Measurements from ENCODE around the gene MEGF11. TPM values are rescaled to one million over a fixed set of nuclear protein-coding genes. Genes with fewer than 3 reads are reported as not detected.

Gene MEGF11
- total RNA-seq, 4 donors from 2014 or later: 0.20 TPM; not detected in 3

GRCh38 chr15:66234798-66235197 is 18.8 kb downstream of the MEGF11 start:
- Histone ChIP-seq H3K9me3 (no peaks in the 10 kb centered on the region), H3K4me3 (replicated peaks in 1 of 3) (no peak overlapping the region), H3K36me3 (no peaks in the 10 kb centered on the region), H3K4me1 (no peaks in the 10 kb centered on the region), H3K27me3 (no peaks in the 10 kb centered on the region), H3K27ac (no peak overlapping the region)
- 74 to 81% methylated on average over 9 of the region's 9 CpGs for WGBS, 2 donors
- no peak for DNase-seq
- intact Hi-C loops (cut with DNase I): no loop called here
- no peak for TF ChIP-seq POLR2A (IDR thresholded peaks at IDR 0.05)
- no peak for TF ChIP-seq CTCF (IDR thresholded peaks at IDR 0.05)

GRCh38 chr15:66233487-66234415 is 19.8 kb downstream of the MEGF11 start:
- Histone ChIP-seq H3K4me1 (no peaks in the 10 kb centered on the region), H3K27me3 (no peaks in the 10 kb centered on the region), H3K4me3 (replicated peaks in 1 of 3) (no peak overlapping the region), H3K9me3 (no peaks in the 10 kb centered on the region), H3K36me3 (no peaks in the 10 kb centered on the region), H3K27ac (no peak overlapping the region)
- no peak for DNase-seq
- intact Hi-C loops (cut with DNase I): no loop called here
- 87 to 88% methylated on average over 10 to 14 of the region's 14 CpGs for whole genome bisulfite sequencing, 2 donors
- no peak for TF ChIP-seq CTCF (IDR thresholded peaks at IDR 0.05)
- TF ChIP-seq POLR2A (IDR thresholded peaks at IDR 0.05): no peak

- no peak for TF ChIP-seq CTCF (IDR thresholded peaks at IDR 0.05)
- TF ChIP-seq POLR2A (IDR thresholded peaks at IDR 0.05): no peak
- Histone ChIP-seq H3K27me3 (no peaks in the 10 kb centered on the region), H3K4me1 (no peaks in the 10 kb centered on the region), H3K9me3 (no peaks in the 10 kb centered on the region), H3K4me3 (replicated peaks in 1 of 3) (no peak overlapping the region), H3K36me3 (no peaks in the 10 kb centered on the region), H3K27ac (no peak overlapping the region)
- WGBS, 2 donors: 59 to 90% methylated on average over 3 of the region's 3 CpGs
- intact Hi-C loops (cut with DNase I): no loop called here
- no peak for DNase-seq
These were observed 21.3 kb downstream of the MEGF11 start for GRCh38 chr15:66232267-66232625.

DNA sequence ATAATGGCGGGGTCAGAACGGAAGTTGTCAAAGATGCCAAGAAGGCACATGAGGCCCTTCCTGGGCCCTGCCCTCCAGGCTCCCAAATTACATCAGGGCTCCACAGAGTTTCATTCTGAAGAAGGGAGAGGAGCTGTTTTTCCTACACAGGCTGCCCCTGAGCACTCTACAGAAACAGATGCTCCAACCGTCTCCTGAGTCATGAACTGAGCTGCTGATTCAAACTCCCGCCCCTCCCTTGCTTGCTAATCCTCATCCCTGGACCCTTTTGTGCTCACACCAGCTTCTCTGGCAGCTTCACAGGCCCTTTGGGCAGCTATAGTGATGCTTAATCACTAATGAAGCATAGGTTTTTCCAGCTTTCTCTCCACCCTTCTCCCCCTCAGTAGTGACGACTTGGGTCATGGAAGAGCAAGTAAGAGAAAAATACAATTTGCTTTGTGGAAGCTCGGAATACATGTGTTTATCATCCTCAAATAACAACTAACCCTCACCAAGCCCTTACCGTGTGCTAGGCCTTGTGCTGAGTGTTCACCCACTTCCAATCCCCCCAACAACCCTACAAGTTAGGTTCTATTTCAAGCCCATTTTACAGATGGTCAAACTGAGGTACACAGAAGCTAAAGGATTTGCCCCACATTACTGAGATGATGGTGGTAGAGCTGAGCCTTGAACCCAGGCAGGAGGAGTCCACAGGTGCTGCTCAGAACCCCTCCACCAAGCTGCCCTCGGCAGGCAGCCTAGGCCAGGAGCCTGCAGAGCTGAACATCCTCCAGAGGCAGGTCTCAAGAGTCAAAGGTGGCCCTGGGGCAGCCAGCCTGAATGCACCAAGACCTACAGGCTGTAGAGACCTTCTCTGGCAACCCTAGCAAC is 21.9 kb downstream of the MEGF11 start:
- TF ChIP-seq CTCF (IDR thresholded peaks at IDR 0.05) (no peak), POLR2A (IDR thresholded peaks at IDR 0.05) (no peak)
- no peaks in the 10 kb centered on the region for H3K36me3 ChIP-seq
- H3K9me3 ChIP-seq: no peaks in the 10 kb centered on the region
- 93% methylated on average over 7 to 8 of the region's 8 CpGs for WGBS, 2 donors
- no peaks in the 10 kb centered on the region for H3K4me1 ChIP-seq
- intact Hi-C loops (cut with DNase I): no loop called here
- DNase-seq: no peak
- no peaks in the 10 kb centered on the region for H3K27me3 ChIP-seq
- no peak overlapping the region for H3K4me3 ChIP-seq (replicated peaks in 1 of 3)
- no peak overlapping the region for H3K27ac ChIP-seq
